T-helper 17 cell (primary cell): ENCODE data around the gene ATP6V0E2. TPM values are rescaled to one million over a fixed set of nuclear protein-coding genes. Genes with fewer than 3 reads are reported as not detected.
"Not testable (repeated sequence)": the region's sequence is repeated elsewhere in the genome, so short reads cannot be mapped to it uniquely, and the experiment has no call there.

Source experiments
- ATAC-seq: fragments of 150-1000 bp; cut with Tn5 transposase; 2 replicates; pipeline ENCODE4 v1.10.0; 2021; ENCODE audit warnings: mild to moderate bottlenecking, moderate library complexity
- DNase-seq, 3 donors: peaks; one replicate each; pipeline versions ENCODE4 v3.0.0 to v3.0.0-alpha.2; 2020 to 2021
- H3K9me3 ChIP-seq: one replicate; pipeline ENCODE4 v1.7.0; 2013; ENCODE audit warnings: low read length, mild to moderate bottlenecking; ENCODE audit not compliant: control insufficient read depth, poor library complexity, severe bottlenecking
- H3K27ac Mint-ChIP-seq: one replicate; pipeline ENCODE4 v1.8.0; 2022; ENCODE audit warnings: mild to moderate bottlenecking, moderate library complexity, mixed read lengths
- H3K27me3 Mint-ChIP-seq: one replicate; pipeline ENCODE4 v1.8.0; 2022; ENCODE audit warnings: mixed read lengths
- H3K36me3 Mint-ChIP-seq: one replicate; pipeline ENCODE4 v1.8.0; 2022; ENCODE audit warnings: low read depth, mixed read lengths
- H3K4me1 Mint-ChIP-seq: one replicate; pipeline ENCODE4 v1.8.0; 2022; ENCODE audit warnings: mild to moderate bottlenecking, mixed read lengths
- H3K4me3 Mint-ChIP-seq: one replicate; pipeline ENCODE4 v1.8.0; 2022; ENCODE audit warnings: mild to moderate bottlenecking, moderate library complexity, mixed read lengths
- total RNA-seq, 4 donors: library from RNA in 2 of 4; stranded (reverse) in 2 of 4; gene quantifications; one replicate each; pipeline ENCODE4 v1.2.3 and lab custom pipeline; 2022 to 2026

ATP6V0E2 gene
- total RNA-seq, 2 donors from 2014 or later: 29.4 to 38.5 TPM

GRCh38 chr7:149881328-149882247 lies 7.8 kb downstream of the ATP6V0E2 start:
- Mint-ChIP-seq H3K4me1 (peaks cover 8% of the 10 kb centered on the region), H3K36me3 (no peaks in the 10 kb centered on the region), H3K27me3 (no peaks in the 10 kb centered on the region), H3K4me3 (no peak overlapping the region), H3K27ac (no peak overlapping the region)
- DNase-seq (no peak), ATAC-seq (no peak)
- H3K9me3 ChIP-seq: no peaks in the 10 kb centered on the region

- Mint-ChIP-seq H3K4me3 (no peak overlapping the region), H3K36me3 (no peaks in the 10 kb centered on the region), H3K4me1 (peaks cover 8% of the 10 kb centered on the region), H3K27ac (no peak overlapping the region), H3K27me3 (no peaks in the 10 kb centered on the region)
- ATAC-seq (no peak), DNase-seq (no peak)
- no peaks in the 10 kb centered on the region for H3K9me3 ChIP-seq
These were observed 8.7 kb downstream of the ATP6V0E2 start for GRCh38 chr7:149882248-149883047.

GRCh38 chr7:149883048-149883438 lies 9.3 kb downstream of the ATP6V0E2 start:
- H3K27me3 Mint-ChIP-seq: no peaks in the 10 kb centered on the region
- H3K4me1 Mint-ChIP-seq: peaks cover 5% of the 10 kb centered on the region
- no peak overlapping the region for H3K27ac Mint-ChIP-seq
- no peak for DNase-seq
- no peaks in the 10 kb centered on the region for H3K9me3 ChIP-seq
- H3K4me3 Mint-ChIP-seq: no peak overlapping the region
- H3K36me3 Mint-ChIP-seq: no peaks in the 10 kb centered on the region
- no peak for ATAC-seq

- H3K4me1 Mint-ChIP-seq: peaks cover 5% of the 10 kb centered on the region
These were observed 9.7 kb downstream of the ATP6V0E2 start for GRCh38 chr7:149883452-149883861.

GRCh38 chr7:149884016-149884415 lies 10.2 kb downstream of the ATP6V0E2 start:
- H3K4me3 Mint-ChIP-seq: no peak overlapping the region
- peaks cover 2% of the 10 kb centered on the region for H3K36me3 Mint-ChIP-seq
- H3K27me3 Mint-ChIP-seq: no peaks in the 10 kb centered on the region
- peaks cover 5% of the 10 kb centered on the region for H3K4me1 Mint-ChIP-seq
- ATAC-seq (no peak), DNase-seq (no peak)
- no peaks in the 10 kb centered on the region for H3K9me3 ChIP-seq
- H3K27ac Mint-ChIP-seq: no peak overlapping the region

More at GRCh38 chr7:149883452-149883861, 9.7 kb downstream of the ATP6V0E2 start:
- H3K27me3 Mint-ChIP-seq: no peaks in the 10 kb centered on the region
- H3K4me3 Mint-ChIP-seq: no peak overlapping the region
- peak; percentile 82 for ATAC-seq
- no peaks in the 10 kb centered on the region for H3K9me3 ChIP-seq
- peak in 1 of 3 donors; percentile 34 for DNase-seq
- H3K36me3 Mint-ChIP-seq: peaks cover 2% of the 10 kb centered on the region
- H3K27ac Mint-ChIP-seq: no peak overlapping the region

GRCh38 chr7:149884541-149884940 lies 10.8 kb downstream of the ATP6V0E2 start:
- peaks cover 2% of the 10 kb centered on the region for H3K36me3 Mint-ChIP-seq
- ATAC-seq: no peak
- no peak for DNase-seq
- H3K4me3 Mint-ChIP-seq: no peak overlapping the region
- peaks cover 5% of the 10 kb centered on the region for H3K4me1 Mint-ChIP-seq
- H3K9me3 ChIP-seq: no peaks in the 10 kb centered on the region
- H3K27ac Mint-ChIP-seq: no peak overlapping the region
- no peaks in the 10 kb centered on the region for H3K27me3 Mint-ChIP-seq

GRCh38 chr7:149885191-149886017 lies 11.6 kb downstream of the ATP6V0E2 start:
- Mint-ChIP-seq H3K36me3 (peaks cover 2% of the 10 kb centered on the region), H3K4me3 (no peak overlapping the region), H3K27ac (no peak overlapping the region), H3K27me3 (no peaks in the 10 kb centered on the region), H3K4me1 (peaks cover 5% of the 10 kb centered on the region)
- H3K9me3 ChIP-seq: no peaks in the 10 kb centered on the region
- ATAC-seq (no peak), DNase-seq (no peak)

- DNase-seq (no peak), ATAC-seq (no peak)
- Mint-ChIP-seq H3K27ac (no peak overlapping the region), H3K27me3 (no peaks in the 10 kb centered on the region), H3K4me1 (peaks cover 5% of the 10 kb centered on the region), H3K4me3 (no peak overlapping the region), H3K36me3 (peaks cover 2% of the 10 kb centered on the region)
- no peaks in the 10 kb centered on the region for H3K9me3 ChIP-seq
These were observed 12.2 kb downstream of the ATP6V0E2 start for GRCh38 chr7:149886018-149886415.

- Mint-ChIP-seq H3K4me3 (no peak overlapping the region), H3K36me3 (peaks cover 2% of the 10 kb centered on the region), H3K27ac (no peak overlapping the region), H3K4me1 (peaks cover 5% of the 10 kb centered on the region), H3K27me3 (no peaks in the 10 kb centered on the region)
- ATAC-seq (no peak), DNase-seq (no peak)
- no peaks in the 10 kb centered on the region for H3K9me3 ChIP-seq
These were observed 13.5 kb downstream of the ATP6V0E2 start for GRCh38 chr7:149887311-149887710.

GRCh38 chr7:149890715-149891114 lies 16.9 kb downstream of the ATP6V0E2 start:
- DNase-seq, H3K27me3 Mint-ChIP-seq, H3K27ac Mint-ChIP-seq, H3K4me1 Mint-ChIP-seq, H3K9me3 ChIP-seq, H3K36me3 Mint-ChIP-seq, ATAC-seq, H3K4me3 Mint-ChIP-seq: not testable (repeated sequence)

- H3K9me3 ChIP-seq, H3K4me1 Mint-ChIP-seq, H3K27ac Mint-ChIP-seq, ATAC-seq, H3K36me3 Mint-ChIP-seq, H3K4me3 Mint-ChIP-seq, H3K27me3 Mint-ChIP-seq, DNase-seq: not testable (repeated sequence)
These were observed 21.2 kb downstream of the ATP6V0E2 start for GRCh38 chr7:149894957-149895356.

GRCh38 chr7:149907776-149908376 lies 34.1 kb downstream of the ATP6V0E2 start:
- not testable (repeated sequence) for H3K4me1 Mint-ChIP-seq, DNase-seq, H3K9me3 ChIP-seq

More at GRCh38 chr7:149907776-149908376, 34.1 kb downstream of the ATP6V0E2 start:
- not testable (repeated sequence) for ATAC-seq, H3K27ac Mint-ChIP-seq, H3K4me3 Mint-ChIP-seq, H3K36me3 Mint-ChIP-seq, H3K27me3 Mint-ChIP-seq
